Stimulated activated CD8-positive, alpha-beta memory T cell treated with anti-CD3 and anti-CD28 coated beads, Interleukin-15, amount 100 ng/mL, for 24 hours (primary cell): ENCODE measurements around the gene CAMK1G.

ENCODE experiments used
- DNase-seq: peaks from one replicate; pipeline ENCODE4 v3.0.0-alpha.2; 2020; ENCODE audit warnings: low read depth

The CAMK1G gene

GRCh38 chr1:209619696-209620486 is 36.4 kb downstream of the CAMK1G start:
- DNase-seq, result no peak

- DNase-seq, result no peak
Measured at GRCh38 chr1:209620487-209620884, 37.0 kb downstream of the CAMK1G start.

- DNase-seq, result no peak
Measured at GRCh38 chr1:209621286-209621685, 37.8 kb downstream of the CAMK1G start.

- no peak for DNase-seq
Measured at GRCh38 chr1:209621741-209622655, 38.5 kb downstream of the CAMK1G start.

- DNase-seq, result no peak
Measured at GRCh38 chr1:209622841-209623829, 39.6 kb downstream of the CAMK1G start.

GRCh38 chr1:209624558-209625549 is 41.3 kb downstream of the CAMK1G start:
- DNase-seq, result no peak

GRCh38 chr1:209625791-209626285 is 42.3 kb downstream of the CAMK1G start:
- DNase-seq, result no peak

GRCh38 chr1:209626346-209627026 is 43.0 kb downstream of the CAMK1G start:
- no peak for DNase-seq

GRCh38 chr1:209627027-209627731 is 43.7 kb downstream of the CAMK1G start:
- DNase-seq, result no peak

- DNase-seq, result peak; percentile 78
Measured at GRCh38 chr1:209627732-209628196, 44.2 kb downstream of the CAMK1G start.

GRCh38 chr1:209628618-209629299 is 45.2 kb downstream of the CAMK1G start:
- DNase-seq, result no peak

- no peak for DNase-seq
Measured at GRCh38 chr1:209629621-209630382, 46.3 kb downstream of the CAMK1G start.

GRCh38 chr1:209630383-209631225 is 47.1 kb downstream of the CAMK1G start:
- DNase-seq, result no peak

- DNase-seq, result no peak
Measured at GRCh38 chr1:209633335-209633997, 50.0 kb downstream of the CAMK1G start.

- no peak for DNase-seq
Measured at GRCh38 chr1:209634005-209634737, 50.7 kb downstream of the CAMK1G start.
